ENCODE measurements around the gene WWOX. TPM values are rescaled to one million over a fixed set of nuclear protein-coding genes. Genes with fewer than 3 reads are reported as not detected.
A peak's percentile ranks its signal among the peaks of the same experiment; 100 is the strongest.

WWOX gene
- total and polyA plus RNA-seq, 4 experiments from 2014 or later, result 10.4 to 23.1 (median 17.5) TPM

- POLR2A ChIA-PET (ENCODE audit: partially characterized antibody), result no interaction called here
- no peak overlapping the region for H3K27ac ChIP-seq (ENCODE audit: low read depth, low read length)
- Mint-ChIP-seq H3K9me3 (peaks cover 0 to 11% (median 6%) of the 10 kb centered on the region in 8 donors), H3K4me3 (no peak overlapping the region), H3K4me1 (peaks cover 0 to 3% (median under 1%) of the 10 kb centered on the region in 4 donors), H3K36me3 (peaks cover 0 to 2% of the 10 kb centered on the region in 2 donors), H3K27ac (no peak overlapping the region), H3K27me3 (no peaks in the 10 kb centered on the region)
- CTCF ChIA-PET (ENCODE audit: partially characterized antibody), result no interaction called here
- H3K4me1 ChIP-seq (ENCODE audit: insufficient read depth, low read length), result no peaks in the 10 kb centered on the region
- no peaks in the 10 kb centered on the region for H3K9me3 ChIP-seq (ENCODE audit: control insufficient read depth in 1 of 2, low read length in 2 of 2)
- H3K36me3 ChIP-seq (ENCODE audit: insufficient read depth, low read length), result no peaks in the 10 kb centered on the region
- H3K27me3 ChIP-seq (ENCODE audit: insufficient read depth, low read length), result no peaks in the 10 kb centered on the region
- no peak overlapping the region for H3K4me3 ChIP-seq (ENCODE audit: low read length in 2 of 2)
- DNase-seq, result no peak
- intact Hi-C loops (cut with micrococcal nuclease), result no loop called here
These were observed 1071.2 kb downstream of the WWOX start for GRCh38 chr16:79170555-79171246.

- Mint-ChIP-seq H3K9me3 (peaks cover 0 to 19% (median 7%) of the 10 kb centered on the region in 8 donors), H3K4me3 (no peak overlapping the region), H3K4me1 (peaks cover 0 to 3% (median under 1%) of the 10 kb centered on the region in 4 donors), H3K36me3 (peaks cover 0 to 4% of the 10 kb centered on the region in 2 donors), H3K27ac (no peak overlapping the region), H3K27me3 (no peaks in the 10 kb centered on the region)
- no peak overlapping the region for H3K4me3 ChIP-seq (ENCODE audit: low read length in 2 of 2)
- ChIA-PET POLR2A (ENCODE audit: partially characterized antibody) (no interaction called here), CTCF (ENCODE audit: partially characterized antibody) (no interaction called here)
- no peak for DNase-seq
- H3K9me3 ChIP-seq (ENCODE audit: control insufficient read depth in 1 of 2, low read length in 2 of 2), result no peaks in the 10 kb centered on the region
- no peaks in the 10 kb centered on the region for H3K27me3 ChIP-seq (ENCODE audit: insufficient read depth, low read length)
- H3K27ac ChIP-seq (ENCODE audit: low read depth, low read length), result no peak overlapping the region
- intact Hi-C loops (cut with micrococcal nuclease), result no loop called here
- no peaks in the 10 kb centered on the region for H3K36me3 ChIP-seq (ENCODE audit: insufficient read depth, low read length)
- no peaks in the 10 kb centered on the region for H3K4me1 ChIP-seq (ENCODE audit: insufficient read depth, low read length)
These were observed 1072.0 kb downstream of the WWOX start for GRCh38 chr16:79171504-79171903.

GRCh38 chr16:79171931-79172705, 1072.7 kb downstream of the WWOX start:
- intact Hi-C loops (cut with micrococcal nuclease), result no loop called here
- Histone ChIP-seq H3K36me3 (ENCODE audit: insufficient read depth, low read length) (no peaks in the 10 kb centered on the region), H3K4me1 (ENCODE audit: insufficient read depth, low read length) (no peaks in the 10 kb centered on the region), H3K9me3 (ENCODE audit: control insufficient read depth in 1 of 2, low read length in 2 of 2) (no peaks in the 10 kb centered on the region), H3K27ac (ENCODE audit: low read depth, low read length) (no peak overlapping the region), H3K4me3 (ENCODE audit: low read length in 2 of 2) (no peak overlapping the region), H3K27me3 (ENCODE audit: insufficient read depth, low read length) (no peaks in the 10 kb centered on the region)
- peaks cover 0 to 22% (median 8%) of the 10 kb centered on the region in 8 donors for H3K9me3 Mint-ChIP-seq
- H3K27ac Mint-ChIP-seq, result no peak overlapping the region
- CTCF ChIA-PET (ENCODE audit: partially characterized antibody), result no interaction called here
- H3K4me1 Mint-ChIP-seq, result peaks cover 0 to 3% (median under 1%) of the 10 kb centered on the region in 4 donors
- H3K4me3 Mint-ChIP-seq, result no peak overlapping the region
- H3K36me3 Mint-ChIP-seq, result peaks cover 0 to 4% of the 10 kb centered on the region in 2 donors
- POLR2A ChIA-PET (ENCODE audit: partially characterized antibody), result no interaction called here
- no peak for DNase-seq
- no peaks in the 10 kb centered on the region for H3K27me3 Mint-ChIP-seq

GRCh38 chr16:79172976-79173500, 1073.6 kb downstream of the WWOX start:
- Histone ChIP-seq H3K9me3 (ENCODE audit: control insufficient read depth in 1 of 2, low read length in 2 of 2) (no peaks in the 10 kb centered on the region), H3K27me3 (ENCODE audit: insufficient read depth, low read length) (no peaks in the 10 kb centered on the region), H3K4me3 (ENCODE audit: low read length in 2 of 2) (no peak overlapping the region), H3K4me1 (ENCODE audit: insufficient read depth, low read length) (no peaks in the 10 kb centered on the region), H3K36me3 (ENCODE audit: insufficient read depth, low read length) (no peaks in the 10 kb centered on the region), H3K27ac (ENCODE audit: low read depth, low read length) (no peak overlapping the region)
- intact Hi-C loops (cut with micrococcal nuclease), result no loop called here
- Mint-ChIP-seq H3K27me3 (no peaks in the 10 kb centered on the region), H3K27ac (no peak overlapping the region), H3K4me1 (peaks cover 0 to 3% (median under 1%) of the 10 kb centered on the region in 4 donors), H3K9me3 (peaks cover 0 to 18% (median 7%) of the 10 kb centered on the region in 8 donors), H3K4me3 (no peak overlapping the region), H3K36me3 (peaks cover 0 to 9% of the 10 kb centered on the region in 2 donors)
- POLR2A ChIA-PET (ENCODE audit: partially characterized antibody), result no interaction called here
- DNase-seq, result no peak
- CTCF ChIA-PET (ENCODE audit: partially characterized antibody), result no interaction called here

GRCh38 chr16:79173919-79174318, 1074.5 kb downstream of the WWOX start:
- ChIA-PET POLR2A (ENCODE audit: partially characterized antibody) (no interaction called here), CTCF (ENCODE audit: partially characterized antibody) (no interaction called here)
- H3K27ac ChIP-seq (ENCODE audit: low read depth, low read length), result no peak overlapping the region
- H3K27ac Mint-ChIP-seq, result no peak overlapping the region
- no peaks in the 10 kb centered on the region for H3K9me3 ChIP-seq (ENCODE audit: control insufficient read depth in 1 of 2, low read length in 2 of 2)
- peaks cover 0 to 3% (median 0%) of the 10 kb centered on the region in 4 donors for H3K4me1 Mint-ChIP-seq
- no peaks in the 10 kb centered on the region for H3K27me3 Mint-ChIP-seq
- H3K4me3 ChIP-seq (ENCODE audit: low read length in 2 of 2), result no peak overlapping the region
- no peak overlapping the region for H3K4me3 Mint-ChIP-seq
- peaks cover 0 to 9% of the 10 kb centered on the region in 2 donors for H3K36me3 Mint-ChIP-seq
- no peak for DNase-seq
- H3K27me3 ChIP-seq (ENCODE audit: insufficient read depth, low read length), result no peaks in the 10 kb centered on the region
- H3K36me3 ChIP-seq (ENCODE audit: insufficient read depth, low read length), result no peaks in the 10 kb centered on the region
- peaks cover 0 to 22% (median 7%) of the 10 kb centered on the region in 8 donors for H3K9me3 Mint-ChIP-seq
- no peaks in the 10 kb centered on the region for H3K4me1 ChIP-seq (ENCODE audit: insufficient read depth, low read length)
- intact Hi-C loops (cut with micrococcal nuclease), result no loop called here

- DNase-seq, result no peak
- CTCF ChIA-PET (ENCODE audit: partially characterized antibody), result no interaction called here
- POLR2A ChIA-PET (ENCODE audit: partially characterized antibody), result no interaction called here
- Mint-ChIP-seq H3K9me3 (peaks cover 0 to 23% (median 10%) of the 10 kb centered on the region in 8 donors), H3K36me3 (peaks cover 2 to 16% of the 10 kb centered on the region in 2 donors), H3K27ac (peak overlapping the region in 1 of 7 donors; percentile 61), H3K4me1 (peaks cover 0 to 3% (median 0%) of the 10 kb centered on the region in 4 donors), H3K27me3 (peaks cover 2% of the 10 kb centered on the region in 2 donors), H3K4me3 (no peak overlapping the region)
- intact Hi-C loops (cut with micrococcal nuclease), result no loop called here
- Histone ChIP-seq H3K4me3 (ENCODE audit: low read length in 2 of 2) (no peak overlapping the region), H3K27me3 (ENCODE audit: insufficient read depth, low read length) (no peaks in the 10 kb centered on the region), H3K36me3 (ENCODE audit: insufficient read depth, low read length) (no peaks in the 10 kb centered on the region), H3K27ac (ENCODE audit: low read depth, low read length) (no peak overlapping the region), H3K4me1 (ENCODE audit: insufficient read depth, low read length) (no peaks in the 10 kb centered on the region), H3K9me3 (ENCODE audit: control insufficient read depth in 1 of 2, low read length in 2 of 2) (no peaks in the 10 kb centered on the region)
These were observed 1076.0 kb downstream of the WWOX start for GRCh38 chr16:79175286-79176057.

GRCh38 chr16:79177018-79177417, 1077.6 kb downstream of the WWOX start:
- intact Hi-C loops (cut with micrococcal nuclease), result no loop called here
- Histone ChIP-seq H3K27me3 (ENCODE audit: insufficient read depth, low read length) (no peaks in the 10 kb centered on the region), H3K27ac (ENCODE audit: low read depth, low read length) (no peak overlapping the region), H3K4me3 (ENCODE audit: low read length in 2 of 2) (no peak overlapping the region), H3K9me3 (ENCODE audit: control insufficient read depth in 1 of 2, low read length in 2 of 2) (no peaks in the 10 kb centered on the region), H3K4me1 (ENCODE audit: insufficient read depth, low read length) (no peaks in the 10 kb centered on the region), H3K36me3 (ENCODE audit: insufficient read depth, low read length) (no peaks in the 10 kb centered on the region)
- Mint-ChIP-seq H3K9me3 (peaks cover 0 to 25% (median 12%) of the 10 kb centered on the region in 8 donors), H3K36me3 (peaks cover 4 to 16% of the 10 kb centered on the region in 2 donors), H3K27ac (no peak overlapping the region), H3K4me3 (no peak overlapping the region), H3K4me1 (peaks cover 0 to 3% (median 0%) of the 10 kb centered on the region in 4 donors), H3K27me3 (peaks cover 2 to 4% of the 10 kb centered on the region in 2 donors)
- CTCF ChIA-PET (ENCODE audit: partially characterized antibody), result no interaction called here
- no peak for DNase-seq
- POLR2A ChIA-PET (ENCODE audit: partially characterized antibody), result no interaction called here
